GM19035 (cell line): ENCODE results near the gene NDUFS6.
"Not testable (repeated sequence)": the region's sequence is repeated elsewhere in the genome, so short reads cannot be mapped to it uniquely, and the experiment has no call there.

Source experiments
- ATAC-seq: cut with Tn5 transposase; IDR thresholded peaks from one replicate; pipeline ENCODE4 v1.9.1; 2021; ENCODE audit not compliant: unreplicated experiment

The NDUFS6 gene

GRCh38 chr5:1796371-1797102, 4.7 kb upstream of the NDUFS6 start:
- no peak for ATAC-seq

- ATAC-seq: no peak
These were observed 4.0 kb upstream of the NDUFS6 start for GRCh38 chr5:1797103-1797800.

GRCh38 chr5:1797855-1798254, 3.4 kb upstream of the NDUFS6 start:
- no peak for ATAC-seq

- ATAC-seq: not testable (repeated sequence)
These were observed 2.6 kb upstream of the NDUFS6 start for GRCh38 chr5:1798589-1798988.

- peak; percentile 18 for ATAC-seq
These were observed 2.1 kb upstream of the NDUFS6 start for GRCh38 chr5:1799110-1799601.

- ATAC-seq: peak; percentile 59
These were observed 1.4 kb upstream of the NDUFS6 start, which contains the start of gene MRPL36 for GRCh38 chr5:1799602-1800471. TSS of gene MRPL36 (minus strand) at chr5:1799837. CDS start at chr5:1798935, 902 bp downstream.

GRCh38 chr5:1800472-1801221, 560 bp upstream of the NDUFS6 start:
- ATAC-seq: peak; percentile 41

GRCh38 chr5:1801967-1802295, 724 bp downstream of the NDUFS6 start:
- ATAC-seq: no peak

GRCh38 chr5:1803192-1803591, 2.0 kb downstream of the NDUFS6 start:
- no peak for ATAC-seq

GRCh38 chr5:1804001-1804690, 2.9 kb downstream of the NDUFS6 start:
- no peak for ATAC-seq

GRCh38 chr5:1805326-1805725, 4.1 kb downstream of the NDUFS6 start:
- ATAC-seq: no peak

- no peak for ATAC-seq
These were observed 4.5 kb downstream of the NDUFS6 start for GRCh38 chr5:1805736-1806135.

GRCh38 chr5:1806199-1806598, 5.0 kb downstream of the NDUFS6 start:
- ATAC-seq: no peak

GRCh38 chr5:1806974-1807373, 5.8 kb downstream of the NDUFS6 start:
- no peak for ATAC-seq

- no peak for ATAC-seq
These were observed 6.4 kb downstream of the NDUFS6 start for GRCh38 chr5:1807451-1808185.

- no peak for ATAC-seq
These were observed 7.2 kb downstream of the NDUFS6 start for GRCh38 chr5:1808439-1808838.

GRCh38 chr5:1809416-1810035, 8.3 kb downstream of the NDUFS6 start:
- ATAC-seq: no peak

GRCh38 chr5:1810581-1811101, 9.4 kb downstream of the NDUFS6 start:
- ATAC-seq: no peak
